ENCODE results near the gene COL2A1. TPM values are rescaled to one million over a fixed set of nuclear protein-coding genes. Genes with fewer than 3 reads are reported as not detected.

Gene COL2A1
- total and polyA plus RNA-seq, 8 donors, result 0.06 to 91.3 (median 71.0) TPM; not detected in 1

DNA sequence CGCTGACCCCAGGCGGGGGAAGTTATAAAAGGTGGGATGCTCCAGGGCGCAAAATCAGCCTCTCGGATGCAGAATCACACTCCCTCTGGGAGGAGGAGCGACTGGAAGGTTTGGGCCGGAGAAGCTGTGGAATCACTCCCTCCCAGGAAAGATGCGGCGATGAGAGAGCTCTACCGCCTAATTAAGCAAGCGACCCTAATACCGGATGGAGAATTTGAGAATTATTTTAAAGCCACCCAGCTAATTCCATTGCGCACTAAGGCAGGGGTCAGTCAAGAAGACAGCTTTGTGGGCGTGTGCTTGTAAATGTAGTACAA, 1.9 kb downstream of the COL2A1 start:
- no peak for ATAC-seq
- Histone ChIP-seq H3K36me3 (no peaks in the 10 kb centered on the region), H3K4me3 (no peak overlapping the region), H3K4me1 (peaks cover 26 to 45% of the 10 kb centered on the region in 2 donors), H3K9me3 (no peaks in the 10 kb centered on the region), H3K27me3 (peaks cover 75 to 100% of the 10 kb centered on the region in 2 donors), H3K27ac (no peak overlapping the region)
- intact Hi-C loops (cut with DNase I), result no loop called here
- TF ChIP-seq, protein P1, sequence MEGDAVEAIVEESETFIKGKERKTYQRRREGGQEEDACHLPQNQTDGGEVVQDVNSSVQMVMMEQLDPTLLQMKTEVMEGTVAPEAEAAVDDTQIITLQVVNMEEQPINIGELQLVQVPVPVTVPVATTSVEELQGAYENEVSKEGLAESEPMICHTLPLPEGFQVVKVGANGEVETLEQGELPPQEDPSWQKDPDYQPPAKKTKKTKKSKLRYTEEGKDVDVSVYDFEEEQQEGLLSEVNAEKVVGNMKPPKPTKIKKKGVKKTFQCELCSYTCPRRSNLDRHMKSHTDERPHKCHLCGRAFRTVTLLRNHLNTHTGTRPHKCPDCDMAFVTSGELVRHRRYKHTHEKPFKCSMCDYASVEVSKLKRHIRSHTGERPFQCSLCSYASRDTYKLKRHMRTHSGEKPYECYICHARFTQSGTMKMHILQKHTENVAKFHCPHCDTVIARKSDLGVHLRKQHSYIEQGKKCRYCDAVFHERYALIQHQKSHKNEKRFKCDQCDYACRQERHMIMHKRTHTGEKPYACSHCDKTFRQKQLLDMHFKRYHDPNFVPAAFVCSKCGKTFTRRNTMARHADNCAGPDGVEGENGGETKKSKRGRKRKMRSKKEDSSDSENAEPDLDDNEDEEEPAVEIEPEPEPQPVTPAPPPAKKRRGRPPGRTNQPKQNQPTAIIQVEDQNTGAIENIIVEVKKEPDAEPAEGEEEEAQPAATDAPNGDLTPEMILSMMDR (IDR thresholded peaks at IDR 0.05), result no peak
- DNase-seq, result no peak

DNA sequence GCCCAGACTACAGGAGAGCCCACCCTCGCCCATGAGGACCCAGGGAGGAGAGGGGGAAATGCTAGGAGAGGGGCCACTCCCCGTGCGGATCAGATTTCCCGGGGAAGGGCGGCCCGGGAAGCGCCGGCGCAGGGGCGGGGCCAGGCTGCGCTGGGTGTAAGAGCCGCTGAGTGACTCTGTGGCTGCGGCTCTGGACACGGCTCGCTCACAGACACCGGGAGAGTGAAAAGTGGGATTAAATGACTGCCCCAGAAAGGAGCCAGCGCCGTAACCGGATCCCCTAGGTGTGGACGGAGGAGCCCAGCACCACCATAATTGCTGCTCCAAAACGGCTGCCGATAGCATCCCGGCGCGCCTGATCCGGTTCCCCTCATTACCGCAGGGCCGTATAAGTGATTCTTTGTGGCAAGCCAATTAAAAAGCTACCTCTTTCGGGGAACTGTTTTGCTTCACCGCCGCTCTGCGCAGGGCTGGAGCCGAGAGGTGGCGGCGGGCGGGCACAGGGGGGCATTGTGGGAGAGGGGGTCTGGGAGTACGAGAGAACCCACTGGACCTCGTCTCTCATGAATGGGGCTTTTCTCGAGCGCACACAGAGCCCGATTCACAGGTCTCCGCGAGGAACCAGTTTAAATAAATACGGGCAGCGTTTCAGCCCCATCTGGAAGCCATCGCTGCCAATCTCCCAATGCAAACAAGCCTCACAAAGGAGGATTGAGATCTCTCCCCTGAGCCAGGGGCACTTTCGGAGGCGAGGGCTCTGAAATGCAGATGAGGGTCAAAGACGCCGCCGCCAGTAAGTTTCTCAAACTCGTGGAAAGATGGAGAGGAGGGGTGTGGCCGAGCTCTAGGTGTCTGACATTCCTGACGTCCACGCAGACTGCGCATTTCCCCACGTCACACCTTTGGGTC, 2.5 kb downstream of the COL2A1 start:
- intact Hi-C loops (cut with DNase I), result no loop called here
- ATAC-seq (peak; percentile 89), DNase-seq (peak in 3 of 4 donors; percentile 53 to 83 (median 57))
- Histone ChIP-seq H3K9me3 (no peaks in the 10 kb centered on the region), H3K27ac (no peak overlapping the region), H3K4me1 (peaks cover 26 to 45% of the 10 kb centered on the region in 2 donors), H3K36me3 (no peaks in the 10 kb centered on the region), H3K27me3 (peaks cover 68 to 100% of the 10 kb centered on the region in 2 donors), H3K4me3 (peak overlapping the region; percentile 27)
- TF ChIP-seq, protein P1 (IDR thresholded peaks at IDR 0.05), result no peak

DNA sequence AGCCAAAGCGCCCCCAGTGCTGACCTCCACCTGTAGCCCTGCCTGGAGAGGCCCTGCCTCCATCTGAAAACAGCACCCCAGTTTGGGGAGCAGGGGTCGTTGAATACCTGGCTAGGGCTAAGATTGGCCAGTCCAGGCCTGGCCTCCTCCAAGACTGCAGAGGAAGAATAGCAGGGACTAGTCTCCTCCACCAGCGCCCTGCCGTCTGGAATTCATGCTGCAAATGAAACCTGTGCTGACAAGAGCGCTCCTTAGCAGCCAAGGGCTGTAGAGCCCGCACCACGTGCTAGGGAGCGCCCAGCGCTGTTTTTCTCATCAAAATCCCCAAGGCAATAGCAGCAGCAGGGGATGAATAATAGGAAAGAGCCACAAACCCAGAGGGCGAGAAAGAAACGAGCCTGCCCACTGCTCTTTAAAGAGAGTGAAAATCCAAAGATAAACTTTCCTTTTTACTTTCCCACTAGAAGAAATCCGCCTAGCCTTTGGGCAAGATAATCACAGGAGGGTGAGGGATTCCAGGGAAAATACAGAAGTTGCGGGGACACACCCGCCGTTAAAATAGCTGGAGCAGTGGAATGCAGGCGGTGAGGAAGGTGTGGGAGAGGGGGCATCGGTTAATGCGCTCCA, 3.3 kb downstream of the COL2A1 start:
- peaks cover 65 to 93% of the 10 kb centered on the region in 2 donors for H3K27me3 ChIP-seq
- no peaks in the 10 kb centered on the region for H3K9me3 ChIP-seq
- H3K4me1 ChIP-seq, result peaks cover 26 to 45% of the 10 kb centered on the region in 2 donors
- TF ChIP-seq, protein P1 (IDR thresholded peaks at IDR 0.05), result no peak
- peak overlapping the region; percentile 27 for H3K4me3 ChIP-seq
- intact Hi-C loops (cut with DNase I), result no loop called here
- DNase-seq (peak in 2 of 4 donors; percentile 51 to 64), ATAC-seq (peak; percentile 83)
- H3K36me3 ChIP-seq, result no peaks in the 10 kb centered on the region
- H3K27ac ChIP-seq, result no peak overlapping the region

DNA sequence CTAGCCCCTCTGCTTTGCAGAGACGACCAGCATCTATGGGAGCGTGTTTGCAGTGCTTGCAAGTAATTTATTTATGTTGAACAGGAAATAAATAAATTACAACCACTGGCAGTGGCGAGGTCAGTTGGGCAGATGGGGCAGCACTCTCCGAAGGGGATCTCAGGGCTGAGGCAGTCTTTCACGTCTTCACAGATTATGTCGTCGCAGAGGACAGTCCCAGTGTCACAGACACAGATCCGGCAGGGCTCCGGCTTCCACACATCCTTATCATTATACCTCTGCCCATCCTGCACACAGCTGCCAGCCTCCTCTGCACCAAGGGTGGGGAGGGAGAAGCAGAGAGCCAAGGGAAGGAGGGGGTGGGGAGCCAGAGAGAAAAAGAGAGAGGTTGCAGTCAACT, 4.5 kb downstream of the COL2A1 start:
- Histone ChIP-seq H3K27me3 (peaks cover 53 to 88% of the 10 kb centered on the region in 2 donors), H3K4me1 (peaks cover 26 to 40% of the 10 kb centered on the region in 2 donors), H3K9me3 (no peaks in the 10 kb centered on the region), H3K4me3 (no peak overlapping the region), H3K36me3 (no peaks in the 10 kb centered on the region), H3K27ac (no peak overlapping the region)
- intact Hi-C loops (cut with DNase I), result no loop called here
- TF ChIP-seq, protein P1 (IDR thresholded peaks at IDR 0.05), result no peak
- DNase-seq (no peak), ATAC-seq (no peak)

DNA sequence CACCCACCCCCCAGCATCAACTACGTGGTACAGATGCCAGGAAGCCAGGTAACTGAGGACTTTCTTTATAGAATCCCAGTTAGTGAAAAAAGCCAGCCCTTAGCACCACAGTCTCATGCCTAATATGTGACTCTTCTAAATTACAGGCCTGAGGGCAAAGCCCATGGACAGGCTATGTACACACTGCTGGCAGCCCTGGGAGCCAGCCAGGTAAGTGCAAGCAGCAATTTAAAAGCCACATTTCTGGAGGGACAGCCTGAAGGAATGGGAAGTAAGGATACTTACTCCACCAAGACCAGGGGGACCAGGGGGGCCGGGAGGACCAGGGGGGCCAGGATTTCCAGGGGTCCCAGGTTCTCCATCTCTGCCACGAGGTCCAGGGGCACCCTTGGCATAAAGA, 7.0 kb downstream of the COL2A1 start:
- H3K9me3 ChIP-seq, result no peaks in the 10 kb centered on the region
- no peak overlapping the region for H3K4me3 ChIP-seq
- no peak for ATAC-seq
- TF ChIP-seq, protein P1 (IDR thresholded peaks at IDR 0.05), result no peak
- no peak overlapping the region for H3K27ac ChIP-seq
- intact Hi-C loops (cut with DNase I), result no loop called here
- H3K27me3 ChIP-seq, result peaks cover 28 to 72% of the 10 kb centered on the region in 2 donors
- no peak for DNase-seq
- peaks cover 10 to 17% of the 10 kb centered on the region in 2 donors for H3K4me1 ChIP-seq
- no peaks in the 10 kb centered on the region for H3K36me3 ChIP-seq
